GM12801 (cell line): Measurements from ENCODE around the gene MS4A10.

Source experiments
- TF ChIP-seq, protein P1 (sequence below): IDR thresholded peaks from one replicate; pipeline ENCODE4 v1.5.1; 2011; ENCODE audit warnings: control low read depth; ENCODE audit not compliant: insufficient read length; ENCODE audit errors: extremely low read depth

MS4A10 gene

DNA sequence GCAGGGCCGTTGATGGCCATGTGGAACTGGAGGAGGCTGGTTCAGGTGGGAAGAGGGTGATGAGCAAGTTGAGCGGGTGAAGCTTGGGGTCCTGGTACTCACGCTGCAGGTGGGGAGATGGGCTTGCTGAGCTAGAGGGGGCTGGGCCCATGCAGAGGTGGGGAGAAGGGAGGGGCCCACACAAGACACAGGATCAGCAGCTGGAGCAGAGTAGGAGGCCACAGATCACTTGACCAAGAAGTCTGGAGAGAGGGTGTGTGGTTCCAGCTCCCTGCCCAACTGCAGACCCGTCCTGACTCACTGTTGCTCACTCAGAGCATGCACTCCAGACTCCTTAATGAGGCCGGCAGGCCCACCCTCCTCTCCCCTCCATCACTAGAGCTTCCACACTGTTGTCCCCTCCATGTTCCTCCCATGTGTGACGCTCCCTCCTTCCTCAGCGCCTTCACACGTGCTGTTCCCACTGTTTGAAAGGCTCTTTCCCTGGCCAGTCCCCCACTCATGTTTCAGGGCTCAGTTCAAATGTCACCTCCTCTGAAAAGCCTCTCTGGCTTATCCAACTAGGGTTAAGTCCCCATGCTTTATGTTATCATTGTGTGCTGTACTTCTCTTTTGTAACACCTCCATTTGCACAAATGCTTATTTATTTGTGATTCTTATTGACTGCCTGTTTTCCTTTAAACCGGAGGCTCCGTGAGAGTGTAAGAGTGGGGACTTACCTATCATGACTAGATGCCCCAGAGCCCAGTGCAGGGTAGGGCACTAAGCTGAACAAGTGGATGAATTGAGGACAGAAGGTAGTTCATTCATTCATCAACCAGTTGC is 59.1 kb downstream of the MS4A10 start:
- TF ChIP-seq, protein P1, sequence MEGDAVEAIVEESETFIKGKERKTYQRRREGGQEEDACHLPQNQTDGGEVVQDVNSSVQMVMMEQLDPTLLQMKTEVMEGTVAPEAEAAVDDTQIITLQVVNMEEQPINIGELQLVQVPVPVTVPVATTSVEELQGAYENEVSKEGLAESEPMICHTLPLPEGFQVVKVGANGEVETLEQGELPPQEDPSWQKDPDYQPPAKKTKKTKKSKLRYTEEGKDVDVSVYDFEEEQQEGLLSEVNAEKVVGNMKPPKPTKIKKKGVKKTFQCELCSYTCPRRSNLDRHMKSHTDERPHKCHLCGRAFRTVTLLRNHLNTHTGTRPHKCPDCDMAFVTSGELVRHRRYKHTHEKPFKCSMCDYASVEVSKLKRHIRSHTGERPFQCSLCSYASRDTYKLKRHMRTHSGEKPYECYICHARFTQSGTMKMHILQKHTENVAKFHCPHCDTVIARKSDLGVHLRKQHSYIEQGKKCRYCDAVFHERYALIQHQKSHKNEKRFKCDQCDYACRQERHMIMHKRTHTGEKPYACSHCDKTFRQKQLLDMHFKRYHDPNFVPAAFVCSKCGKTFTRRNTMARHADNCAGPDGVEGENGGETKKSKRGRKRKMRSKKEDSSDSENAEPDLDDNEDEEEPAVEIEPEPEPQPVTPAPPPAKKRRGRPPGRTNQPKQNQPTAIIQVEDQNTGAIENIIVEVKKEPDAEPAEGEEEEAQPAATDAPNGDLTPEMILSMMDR = no peak

- TF ChIP-seq, protein P1 = no peak
These were observed 59.7 kb downstream of the MS4A10 start for GRCh38 chr11:60844870-60845221.

DNA sequence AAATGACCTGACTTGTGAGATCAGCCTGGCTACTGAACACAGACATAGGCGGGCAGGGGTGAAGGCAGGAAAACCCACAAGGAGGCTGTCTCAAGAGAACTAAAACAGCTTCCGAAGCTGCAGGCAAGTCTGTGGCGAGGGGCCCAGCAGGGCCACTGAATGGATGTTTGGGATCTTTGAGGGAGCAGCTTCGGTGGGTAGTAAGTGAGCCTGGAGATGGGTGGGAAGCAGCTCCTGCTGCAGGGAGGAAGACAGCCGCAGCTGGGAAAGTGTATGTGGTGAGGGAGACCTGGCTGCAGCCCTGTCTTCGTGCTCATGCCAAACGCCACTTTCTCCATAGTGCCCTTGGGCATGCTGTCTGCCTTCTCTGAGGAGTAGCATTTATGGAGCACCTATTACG is 60.2 kb downstream of the MS4A10 start:
- TF ChIP-seq, protein P1 = no peak

DNA sequence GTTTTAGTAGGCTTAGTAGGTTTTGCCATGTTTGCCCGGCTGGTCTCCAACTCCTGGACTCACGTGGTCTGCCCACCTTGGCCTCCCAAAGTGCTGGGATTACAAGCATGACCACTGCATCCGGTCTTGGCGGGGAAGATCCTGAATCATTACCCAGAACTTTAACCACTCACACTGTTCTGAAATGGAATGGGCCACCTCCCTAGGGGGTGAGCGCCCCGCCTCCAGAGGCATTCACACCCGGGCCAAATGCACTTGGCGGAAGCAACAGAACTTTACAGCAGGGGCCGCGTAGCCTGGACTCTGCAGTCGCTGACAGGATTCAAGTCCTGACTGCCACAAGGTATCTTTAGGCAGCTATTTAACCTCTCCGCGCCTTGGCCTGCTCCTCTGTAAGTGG is 62.1 kb downstream of the MS4A10 start:
- TF ChIP-seq, protein P1 = no peak

GRCh38 chr11:60847896-60848295 is 62.8 kb downstream of the MS4A10 start:
- TF ChIP-seq, protein P1 = no peak

DNA sequence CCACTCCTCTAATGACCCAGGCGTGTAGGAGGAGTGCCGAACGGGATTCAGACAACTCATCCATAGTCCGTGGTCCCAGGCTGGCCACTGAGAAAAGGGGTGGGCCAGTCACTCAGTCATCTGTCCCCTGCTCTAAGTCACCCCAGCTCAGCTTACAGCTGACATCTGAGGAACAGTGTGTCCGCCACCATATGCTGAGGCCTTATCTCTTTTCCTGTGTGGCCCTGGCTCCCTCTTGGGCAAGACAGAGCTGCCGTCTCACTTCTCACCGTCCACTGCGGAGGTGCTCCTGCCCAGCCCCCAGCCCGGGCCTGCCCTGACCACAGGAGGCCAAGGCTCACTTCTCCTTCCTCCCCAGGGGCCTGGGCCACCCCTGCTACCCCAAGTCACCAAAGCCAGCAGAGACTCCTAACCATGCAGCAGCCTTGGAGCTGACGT is 63.6 kb downstream of the MS4A10 start:
- TF ChIP-seq, protein P1 = no peak

- TF ChIP-seq, protein P1 = no peak
These were observed 64.7 kb downstream of the MS4A10 start for GRCh38 chr11:60849641-60850520.
